Urothelium cell line (cell line): ENCODE measurements around the gene AJAP1.

ENCODE experiments used
- DNase-seq: peaks from one replicate; pipeline ENCODE4 v3.0.0; 2011; ENCODE audit warnings: low spot score, mixed read lengths
- FAIRE-seq: peaks from 2 replicates; lab custom pipeline; 2011; peaks lifted over from hg19 to GRCh38; lab: Jason Lieb, UNC

AJAP1 gene

GRCh38 chr1:4677608-4678007, 23.2 kb downstream of the AJAP1 start:
- DNase-seq = no peak
- no peak for FAIRE-seq

- no peak for FAIRE-seq
These were observed 23.8 kb downstream of the AJAP1 start for GRCh38 chr1:4678066-4678717.

GRCh38 chr1:4681026-4681425, 26.6 kb downstream of the AJAP1 start:
- FAIRE-seq = no peak
- DNase-seq = no peak

More at GRCh38 chr1:4678066-4678717, 23.8 kb downstream of the AJAP1 start:
- no peak for DNase-seq

GRCh38 chr1:4682607-4683220, 28.3 kb downstream of the AJAP1 start:
- FAIRE-seq (peak; percentile 69), DNase-seq (no peak)

- DNase-seq = peak; percentile 28
- FAIRE-seq = no peak
These were observed 29.7 kb downstream of the AJAP1 start for GRCh38 chr1:4684136-4684535.

- no peak for DNase-seq
- FAIRE-seq = no peak
These were observed 30.6 kb downstream of the AJAP1 start for GRCh38 chr1:4684864-4685522.

GRCh38 chr1:4685523-4685865, 31.1 kb downstream of the AJAP1 start:
- FAIRE-seq (no peak), DNase-seq (no peak)

- DNase-seq (no peak), FAIRE-seq (no peak)
These were observed 33.5 kb downstream of the AJAP1 start for GRCh38 chr1:4687943-4688342.

GRCh38 chr1:4689271-4689935, 35.0 kb downstream of the AJAP1 start:
- no peak for DNase-seq
- FAIRE-seq = no peak

- DNase-seq (no peak), FAIRE-seq (no peak)
These were observed 35.7 kb downstream of the AJAP1 start for GRCh38 chr1:4689941-4690635.

- DNase-seq (peak; percentile 36), FAIRE-seq (no peak)
These were observed 36.7 kb downstream of the AJAP1 start for GRCh38 chr1:4690951-4691675.

GRCh38 chr1:4691766-4692405, 37.5 kb downstream of the AJAP1 start:
- FAIRE-seq = no peak

GRCh38 chr1:4692437-4692836, 38.0 kb downstream of the AJAP1 start:
- FAIRE-seq = no peak
- DNase-seq = no peak

More at GRCh38 chr1:4691766-4692405, 37.5 kb downstream of the AJAP1 start:
- no peak for DNase-seq

GRCh38 chr1:4693331-4693730, 38.9 kb downstream of the AJAP1 start:
- DNase-seq (no peak), FAIRE-seq (no peak)

GRCh38 chr1:4693891-4694290, 39.5 kb downstream of the AJAP1 start:
- DNase-seq (no peak), FAIRE-seq (no peak)

- no peak for DNase-seq
- FAIRE-seq = no peak
These were observed 40.1 kb downstream of the AJAP1 start for GRCh38 chr1:4694492-4694891.

GRCh38 chr1:4695241-4695640, 40.8 kb downstream of the AJAP1 start:
- no peak for DNase-seq
- FAIRE-seq = no peak

GRCh38 chr1:4696161-4696745, 41.8 kb downstream of the AJAP1 start:
- FAIRE-seq = no peak

GRCh38 chr1:4696753-4697152, 42.3 kb downstream of the AJAP1 start:
- DNase-seq (no peak), FAIRE-seq (no peak)

More at GRCh38 chr1:4696161-4696745, 41.8 kb downstream of the AJAP1 start:
- no peak for DNase-seq

GRCh38 chr1:4697801-4698200, 43.4 kb downstream of the AJAP1 start:
- DNase-seq = no peak
- no peak for FAIRE-seq
